ENCODE results near the gene B3GALT6.
"Not testable (repeated sequence)": the region's sequence is repeated elsewhere in the genome, so short reads cannot be mapped to it uniquely, and the experiment has no call there.

The B3GALT6 gene

GRCh38 chr1:1245178-1245816 is 13.3 kb downstream of the B3GALT6 start:
- no peak for DNase-seq (ENCODE audit: low read depth)

GRCh38 chr1:1245817-1246576 is 14.0 kb downstream of the B3GALT6 start:
- no peak for DNase-seq (ENCODE audit: low read depth)

- DNase-seq (ENCODE audit: low read depth) = no peak
Measured at GRCh38 chr1:1246577-1247340, 14.7 kb downstream of the B3GALT6 start, which contains the start of gene C1QTNF12. Gene C1QTNF12 (minus strand): TSS chr1:1246722. CDS start chr1:1246690, 32 bp downstream.

- no peak for DNase-seq (ENCODE audit: low read depth)
Measured at GRCh38 chr1:1247341-1247913, 15.4 kb downstream of the B3GALT6 start.

GRCh38 chr1:1248009-1248913 is 16.2 kb downstream of the B3GALT6 start:
- DNase-seq (ENCODE audit: low read depth) = not testable (repeated sequence)

- no peak for DNase-seq (ENCODE audit: low read depth)
Measured at GRCh38 chr1:1250786-1251284, 18.8 kb downstream of the B3GALT6 start.

- DNase-seq (ENCODE audit: low read depth) = no peak
Measured at GRCh38 chr1:1253314-1253713, 21.3 kb downstream of the B3GALT6 start.

- no peak for DNase-seq (ENCODE audit: low read depth)
Measured at GRCh38 chr1:1253972-1254666, 22.1 kb downstream of the B3GALT6 start.

GRCh38 chr1:1254667-1254998 is 22.6 kb downstream of the B3GALT6 start:
- DNase-seq (ENCODE audit: low read depth) = no peak

GRCh38 chr1:1255078-1255477 is 23.0 kb downstream of the B3GALT6 start:
- DNase-seq (ENCODE audit: low read depth) = no peak

GRCh38 chr1:1255611-1256010 is 23.6 kb downstream of the B3GALT6 start:
- DNase-seq (ENCODE audit: low read depth) = no peak

GRCh38 chr1:1256956-1257871 is 25.2 kb downstream of the B3GALT6 start:
- DNase-seq (ENCODE audit: low read depth) = no peak

GRCh38 chr1:1259119-1259488 is 27.1 kb downstream of the B3GALT6 start:
- no peak for DNase-seq (ENCODE audit: low read depth)

GRCh38 chr1:1259540-1259939 is 27.5 kb downstream of the B3GALT6 start:
- no peak for DNase-seq (ENCODE audit: low read depth)

- no peak for DNase-seq (ENCODE audit: low read depth)
Measured at GRCh38 chr1:1259951-1260600, 28.0 kb downstream of the B3GALT6 start.

- DNase-seq (ENCODE audit: low read depth) = no peak
Measured at GRCh38 chr1:1260843-1261560, 29.0 kb downstream of the B3GALT6 start.

GRCh38 chr1:1262071-1262470 is 30.0 kb downstream of the B3GALT6 start:
- no peak for DNase-seq (ENCODE audit: low read depth)

- DNase-seq (ENCODE audit: low read depth) = no peak
Measured at GRCh38 chr1:1262758-1263157, 30.7 kb downstream of the B3GALT6 start.

All from GM04503 (cell line).